ENCODE measurements around the gene ZNF396.

The ZNF396 gene

GRCh38 chr18:35376742-35377695, at the start of gene ZNF396:
TSS of gene ZNF396 (minus strand) at chr18:35377337. CDS start at chr18:35374292, 3,045 bp downstream.
- H2AFZ ChIP-seq, result peak within 1 kb of the TSS; percentile 98
- no peaks in the 10 kb centered on the region for H3K79me2 ChIP-seq
- peak within 1 kb of the TSS; percentile 37 for H3K27ac ChIP-seq
- no peaks in the 10 kb centered on the region for H3K36me3 ChIP-seq (ENCODE audit: control insufficient read depth, insufficient read depth, low read length)
- no peaks in the 10 kb centered on the region for H3K27me3 ChIP-seq (ENCODE audit: control insufficient read depth, insufficient read depth, low read length)
- H3K4me1 ChIP-seq, result no peaks in the 10 kb centered on the region
- TF ChIP-seq CTCF (IDR thresholded peaks at IDR 0.05), result no peak
- H3K4me3 ChIP-seq (ENCODE audit: low read depth, low read length), result peak within 1 kb of the TSS; percentile 84
- H3K4me2 ChIP-seq (ENCODE audit: low read length), result peak within 1 kb of the TSS; percentile 67
- H3K9me3 ChIP-seq (ENCODE audit: control insufficient read depth, low read length), result no peaks in the 10 kb centered on the region
- peak within 1 kb of the TSS; percentile 58 for H3K9ac ChIP-seq

DNA sequence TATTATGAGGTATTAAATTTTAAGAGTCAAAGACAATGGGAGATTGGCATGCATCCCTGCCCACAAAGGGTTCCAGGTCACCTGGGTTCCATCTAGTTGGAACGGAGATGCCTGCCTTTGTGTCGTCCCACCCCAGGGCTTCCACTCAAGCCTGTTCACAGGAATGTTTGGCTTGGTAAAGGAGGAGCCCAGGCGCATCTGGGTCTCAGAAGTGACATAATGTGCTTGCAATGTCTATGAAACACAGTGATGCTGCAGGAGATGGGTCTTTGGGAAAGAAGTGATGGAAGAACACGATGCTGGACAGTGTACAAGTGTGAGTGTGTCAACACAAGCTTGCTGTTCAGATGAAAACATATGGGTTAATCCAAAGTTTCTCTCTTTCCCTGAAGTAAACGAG, 49.6 kb upstream of the ZNF396 start:
- no peak for TF ChIP-seq CTCF (IDR thresholded peaks at IDR 0.05)

GRCh38 chr18:35424356-35424755, 47.2 kb upstream of the ZNF396 start:
- Histone ChIP-seq H2AFZ (no peak overlapping the region), H3K9me3 (ENCODE audit: control insufficient read depth, low read length) (no peaks in the 10 kb centered on the region), H3K79me2 (no peaks in the 10 kb centered on the region), H3K27ac (no peak overlapping the region), H3K4me3 (ENCODE audit: low read depth, low read length) (no peak overlapping the region), H3K27me3 (ENCODE audit: control insufficient read depth, insufficient read depth, low read length) (no peaks in the 10 kb centered on the region), H3K9ac (no peak overlapping the region), H3K4me1 (no peaks in the 10 kb centered on the region), H3K36me3 (ENCODE audit: control insufficient read depth, insufficient read depth, low read length) (no peaks in the 10 kb centered on the region), H3K4me2 (ENCODE audit: low read length) (no peak overlapping the region)
- TF ChIP-seq CTCF (IDR thresholded peaks at IDR 0.05), result no peak

More for the DNA sequence above, 49.6 kb upstream of the ZNF396 start:
- Histone ChIP-seq H3K27ac (no peak overlapping the region), H3K4me2 (ENCODE audit: low read length) (no peak overlapping the region), H3K4me1 (no peaks in the 10 kb centered on the region), H2AFZ (no peak overlapping the region), H3K27me3 (ENCODE audit: control insufficient read depth, insufficient read depth, low read length) (no peaks in the 10 kb centered on the region), H3K79me2 (no peaks in the 10 kb centered on the region), H3K9ac (no peak overlapping the region), H3K9me3 (ENCODE audit: control insufficient read depth, low read length) (no peaks in the 10 kb centered on the region), H3K4me3 (ENCODE audit: low read depth, low read length) (no peak overlapping the region), H3K36me3 (ENCODE audit: control insufficient read depth, insufficient read depth, low read length) (no peaks in the 10 kb centered on the region)

GRCh38 chr18:35422237-35422636, 45.1 kb upstream of the ZNF396 start:
- Histone ChIP-seq H3K4me2 (ENCODE audit: low read length) (no peak overlapping the region), H3K27me3 (ENCODE audit: control insufficient read depth, insufficient read depth, low read length) (no peaks in the 10 kb centered on the region), H3K4me1 (no peaks in the 10 kb centered on the region), H3K36me3 (ENCODE audit: control insufficient read depth, insufficient read depth, low read length) (no peaks in the 10 kb centered on the region), H3K9ac (no peak overlapping the region), H3K9me3 (ENCODE audit: control insufficient read depth, low read length) (peaks cover 5% of the 10 kb centered on the region), H2AFZ (no peak overlapping the region), H3K79me2 (no peaks in the 10 kb centered on the region), H3K27ac (no peak overlapping the region), H3K4me3 (ENCODE audit: low read depth, low read length) (no peak overlapping the region)
- no peak for TF ChIP-seq CTCF (IDR thresholded peaks at IDR 0.05)

All from parathyroid adenoma (tissue), 2 donors.